HCT116 (cell line): ENCODE results near the gene EPGN.

Experiments used
- EZH2 ChIP-seq: fragments of 200-600 bp; sonication (generic); IDR thresholded peaks from 2 replicates; pipeline ENCODE4 v1.6.1; 2017; ENCODE audit warnings: antibody characterized with exemption, mixed run types
- MAX ChIP-seq: IDR thresholded peaks from 2 replicates; pipeline ENCODE4 v1.6.1; 2012
- ZBTB33 ChIP-seq: IDR thresholded peaks from 2 replicates; pipeline ENCODE4 v1.6.1; 2011; ENCODE audit warnings: mild to moderate bottlenecking, low read length, moderate library complexity; ENCODE audit not compliant: insufficient replicate concordance; ENCODE audit errors: extremely low read depth
- ZFX ChIP-seq: fragments of 450-650 bp; IDR thresholded peaks from 2 replicates; pipeline ENCODE4 v1.6.1; 2017

- TF ChIP-seq MAX (no peak), ZBTB33 (no peak), ZFX (no peak), EZH2 (no peak)
Measured at GRCh38 chr4:74292111-74292870, 16.0 kb upstream of the EPGN start.
